HG03066 (cell line): ENCODE data around the gene REC8.
"Not testable (repeated sequence)": the region's sequence is repeated elsewhere in the genome, so short reads cannot be mapped to it uniquely, and the experiment has no call there.

ENCODE experiments used
- ATAC-seq: cut with Tn5 transposase; IDR thresholded peaks from one replicate; pipeline ENCODE4 v1.9.1; 2021; ENCODE audit warnings: low read depth; ENCODE audit not compliant: unreplicated experiment

The REC8 gene

DNA sequence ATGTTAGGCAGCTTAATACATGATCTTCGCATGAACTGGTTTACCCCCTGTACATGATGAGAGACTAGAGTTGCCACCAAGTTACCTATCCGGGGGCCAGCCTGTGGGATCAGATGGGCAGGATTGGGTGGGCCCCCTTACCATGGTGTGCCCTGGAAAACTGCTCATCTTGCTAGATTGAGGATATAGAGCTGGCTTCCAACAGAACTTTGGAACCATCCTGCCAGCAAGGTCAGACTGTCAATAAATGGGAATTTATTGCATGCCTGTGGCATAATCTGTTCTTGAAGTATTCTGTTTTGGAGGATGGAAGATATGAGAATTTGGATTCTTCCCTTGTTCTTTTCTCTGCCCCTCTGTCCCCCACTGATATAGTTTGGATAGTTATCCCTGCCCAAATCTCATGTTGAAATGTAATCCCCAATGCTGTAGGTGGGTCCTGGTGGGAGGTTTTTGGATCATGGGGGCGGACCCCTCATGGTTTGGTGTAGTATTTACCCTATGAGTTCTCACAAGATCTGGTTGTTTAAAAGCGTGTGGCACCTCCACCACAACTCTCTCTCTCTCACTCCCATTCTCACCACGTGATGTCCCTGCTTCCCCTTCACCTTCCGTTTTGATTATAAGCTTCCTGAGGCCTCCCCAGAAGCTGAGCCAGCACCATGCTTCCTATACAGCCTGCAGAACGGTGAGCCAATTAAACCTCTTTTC is 27.1 kb downstream of the REC8 start:
- no peak for ATAC-seq

DNA sequence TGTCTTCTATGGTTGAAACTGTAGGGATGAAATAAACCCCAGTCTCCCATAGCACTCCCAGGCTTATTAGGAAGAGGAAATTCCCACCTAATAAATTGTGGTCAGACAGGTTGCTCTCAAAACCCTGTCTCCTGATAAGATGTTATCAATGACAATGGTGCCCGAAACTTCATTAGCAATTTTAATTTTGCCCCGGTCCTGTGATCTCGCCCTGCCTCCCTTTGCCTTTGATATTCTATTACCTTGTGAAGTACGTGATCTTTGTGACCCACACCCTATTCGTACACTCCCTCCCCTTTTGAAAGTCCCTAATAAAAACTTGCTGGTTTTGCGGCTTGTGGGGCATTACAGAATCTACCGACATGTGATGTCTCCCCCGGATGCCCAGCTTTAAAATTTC is 30.7 kb downstream of the REC8 start:
- not testable (repeated sequence) for ATAC-seq

DNA sequence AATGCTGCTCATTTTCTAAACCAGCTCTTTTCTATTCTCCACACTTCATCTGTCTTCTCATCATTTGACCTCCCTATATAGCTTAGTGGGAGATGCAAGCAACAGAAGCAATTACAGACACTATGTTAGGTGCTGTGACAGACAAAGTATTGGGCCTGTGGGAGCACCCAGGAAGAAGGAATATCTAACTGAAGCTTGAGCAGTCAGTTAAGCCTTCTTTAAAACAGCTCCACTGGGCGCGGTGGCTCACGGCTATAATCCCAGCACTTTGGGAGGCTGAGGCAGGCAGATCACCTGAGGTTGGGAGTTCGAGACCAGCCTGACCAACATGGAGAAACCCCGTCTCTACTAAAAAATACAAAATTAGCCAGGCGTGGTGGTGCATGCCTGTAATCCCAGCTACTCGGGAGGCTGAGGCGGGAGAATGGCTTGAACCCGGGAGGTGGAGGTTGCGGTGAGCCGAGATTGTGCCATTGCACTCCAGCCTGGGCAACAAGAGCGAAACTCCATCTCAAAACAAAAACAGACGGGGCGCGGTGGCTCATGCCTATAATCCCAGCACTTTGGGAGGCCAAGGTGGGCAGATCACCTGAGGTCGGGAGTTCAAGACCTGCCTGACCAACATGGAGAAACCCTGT is 31.5 kb downstream of the REC8 start:
- ATAC-seq: not testable (repeated sequence)

DNA sequence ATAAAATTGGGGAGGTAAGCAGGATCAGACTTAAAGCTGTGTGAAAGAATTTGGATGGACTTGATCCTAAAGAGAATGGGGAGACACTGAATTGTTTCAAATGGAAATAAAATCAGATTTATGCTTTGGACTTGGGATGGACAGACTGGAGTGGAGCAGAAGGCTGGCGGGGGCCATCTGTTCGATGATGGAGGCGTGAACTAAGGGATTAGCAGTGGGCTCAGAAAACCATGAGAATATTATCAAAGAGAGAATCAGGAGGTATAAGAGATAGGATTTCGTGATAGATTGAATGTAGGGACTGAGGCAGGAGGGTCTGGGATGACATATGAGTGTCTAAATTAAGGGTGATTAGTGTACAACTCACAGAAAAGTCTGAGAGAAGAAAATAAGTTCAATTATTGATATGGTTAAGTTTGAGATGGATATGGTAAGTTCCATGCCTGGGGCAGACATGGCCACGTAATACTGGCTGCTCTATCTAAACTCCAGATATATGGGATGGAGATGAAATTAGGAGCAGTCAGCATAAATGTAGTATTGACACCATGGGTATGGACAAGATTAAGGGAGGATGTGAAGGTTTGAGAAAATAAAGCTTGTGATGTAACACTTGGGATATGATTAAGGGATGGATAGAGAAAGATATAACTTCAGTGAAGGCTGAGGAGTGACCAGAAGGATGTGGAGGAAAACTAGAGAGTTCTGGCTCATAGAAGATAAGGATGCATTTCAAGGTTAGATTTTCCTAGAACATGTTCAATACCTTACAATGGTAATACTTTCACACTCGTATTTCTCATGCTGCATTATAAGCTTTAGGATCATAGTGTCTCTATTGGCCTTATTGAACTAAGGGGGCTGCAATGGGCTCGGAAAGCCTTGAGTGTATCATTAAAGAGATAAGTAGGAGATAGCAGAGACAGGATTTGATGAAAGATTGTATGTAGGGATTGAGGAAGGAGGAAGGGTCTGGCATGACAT is 32.6 kb downstream of the REC8 start:
- no peak for ATAC-seq

DNA sequence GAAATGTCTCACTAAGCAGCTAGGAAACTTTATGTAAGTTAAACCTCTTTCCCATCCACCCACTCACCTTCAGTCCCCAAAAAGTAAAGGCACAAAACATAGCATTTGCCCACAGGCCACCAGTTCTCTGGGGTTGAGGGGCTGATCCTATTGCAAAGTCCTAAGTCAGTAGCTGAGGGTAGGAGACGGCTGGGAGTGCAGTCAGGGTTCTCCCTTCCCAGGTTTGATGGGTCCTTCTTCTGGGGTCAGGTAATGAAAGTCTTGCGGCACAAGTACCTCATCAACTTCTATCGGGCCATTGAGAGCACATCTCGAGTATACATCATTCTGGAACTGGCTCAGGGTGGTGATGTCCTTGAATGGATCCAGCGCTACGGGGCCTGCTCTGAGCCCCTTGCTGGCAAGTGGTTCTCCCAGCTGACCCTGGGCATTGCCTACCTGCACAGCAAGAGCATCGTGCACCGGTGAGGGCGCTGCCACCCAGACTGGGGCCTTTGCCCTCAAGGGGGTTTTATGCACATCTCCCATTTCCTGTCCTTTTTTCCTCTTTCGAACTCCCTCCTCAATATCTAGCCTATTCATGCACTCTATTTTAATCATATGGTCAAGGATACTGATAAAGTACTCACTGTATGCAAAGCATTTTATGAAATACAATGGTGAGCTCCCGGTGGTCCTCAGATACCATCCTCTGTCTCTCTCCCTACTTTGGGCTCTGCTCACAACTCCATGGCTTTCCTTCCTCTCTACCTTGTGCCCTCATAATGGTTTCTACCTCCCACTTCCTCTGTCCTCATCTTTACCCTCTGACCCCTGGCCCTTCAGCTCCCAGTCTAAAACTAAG is 34.6 kb downstream of the REC8 start:
- no peak for ATAC-seq

DNA sequence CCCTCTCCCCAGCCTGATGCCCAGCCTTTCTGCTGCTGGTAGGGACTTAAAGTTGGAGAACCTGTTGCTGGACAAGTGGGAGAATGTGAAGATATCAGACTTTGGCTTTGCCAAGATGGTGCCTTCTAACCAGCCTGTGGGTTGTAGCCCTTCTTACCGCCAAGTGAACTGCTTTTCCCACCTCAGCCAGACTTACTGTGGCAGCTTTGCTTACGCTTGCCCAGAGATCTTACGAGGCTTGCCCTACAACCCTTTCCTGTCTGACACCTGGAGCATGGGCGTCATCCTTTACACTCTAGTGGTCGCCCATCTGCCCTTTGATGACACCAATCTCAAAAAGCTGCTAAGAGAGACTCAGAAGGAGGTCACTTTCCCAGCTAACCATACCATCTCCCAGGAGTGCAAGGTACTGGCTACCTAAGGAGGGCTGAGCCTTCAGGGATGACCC is 35.2 kb downstream of the REC8 start:
- no peak for ATAC-seq

DNA sequence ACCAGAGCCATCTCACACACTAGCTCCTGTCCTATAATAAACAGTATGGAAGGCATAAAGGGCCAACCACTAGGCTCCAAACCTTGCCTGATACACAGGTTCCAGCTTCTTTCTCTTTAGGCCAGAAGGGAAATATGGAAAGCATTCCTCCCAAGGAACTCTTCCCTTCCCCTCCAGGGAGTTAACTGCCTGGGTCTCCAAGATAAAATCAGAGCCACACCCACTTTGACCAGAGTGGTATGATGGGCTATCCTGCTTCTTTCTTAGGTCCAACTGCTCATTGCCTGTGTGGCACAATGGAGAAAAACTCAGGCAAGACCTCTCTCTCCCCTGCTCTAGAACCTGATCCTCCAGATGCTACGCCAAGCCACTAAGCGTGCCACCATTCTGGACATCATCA is 35.7 kb downstream of the REC8 start:
- ATAC-seq: no peak

DNA sequence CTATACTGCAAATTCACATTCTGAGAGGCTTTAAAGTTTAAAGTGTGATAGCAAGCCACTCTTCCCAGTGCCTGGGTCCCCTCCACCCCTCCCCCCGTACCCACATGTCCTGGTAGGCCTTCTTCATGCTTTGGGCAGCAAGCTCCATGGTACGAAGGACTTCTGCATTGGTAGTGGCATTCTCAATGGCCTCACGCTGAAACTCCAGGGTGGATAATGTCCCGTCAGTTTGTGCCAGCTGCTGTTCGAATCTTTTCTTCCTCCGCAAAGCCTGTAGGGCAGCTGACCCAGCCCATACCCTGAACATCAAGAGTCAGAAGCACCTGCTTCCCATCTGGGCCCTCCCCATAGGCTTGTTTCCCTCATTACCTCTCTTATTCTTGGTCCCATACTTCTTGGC is 39.4 kb downstream of the REC8 start:
- no peak for ATAC-seq

DNA sequence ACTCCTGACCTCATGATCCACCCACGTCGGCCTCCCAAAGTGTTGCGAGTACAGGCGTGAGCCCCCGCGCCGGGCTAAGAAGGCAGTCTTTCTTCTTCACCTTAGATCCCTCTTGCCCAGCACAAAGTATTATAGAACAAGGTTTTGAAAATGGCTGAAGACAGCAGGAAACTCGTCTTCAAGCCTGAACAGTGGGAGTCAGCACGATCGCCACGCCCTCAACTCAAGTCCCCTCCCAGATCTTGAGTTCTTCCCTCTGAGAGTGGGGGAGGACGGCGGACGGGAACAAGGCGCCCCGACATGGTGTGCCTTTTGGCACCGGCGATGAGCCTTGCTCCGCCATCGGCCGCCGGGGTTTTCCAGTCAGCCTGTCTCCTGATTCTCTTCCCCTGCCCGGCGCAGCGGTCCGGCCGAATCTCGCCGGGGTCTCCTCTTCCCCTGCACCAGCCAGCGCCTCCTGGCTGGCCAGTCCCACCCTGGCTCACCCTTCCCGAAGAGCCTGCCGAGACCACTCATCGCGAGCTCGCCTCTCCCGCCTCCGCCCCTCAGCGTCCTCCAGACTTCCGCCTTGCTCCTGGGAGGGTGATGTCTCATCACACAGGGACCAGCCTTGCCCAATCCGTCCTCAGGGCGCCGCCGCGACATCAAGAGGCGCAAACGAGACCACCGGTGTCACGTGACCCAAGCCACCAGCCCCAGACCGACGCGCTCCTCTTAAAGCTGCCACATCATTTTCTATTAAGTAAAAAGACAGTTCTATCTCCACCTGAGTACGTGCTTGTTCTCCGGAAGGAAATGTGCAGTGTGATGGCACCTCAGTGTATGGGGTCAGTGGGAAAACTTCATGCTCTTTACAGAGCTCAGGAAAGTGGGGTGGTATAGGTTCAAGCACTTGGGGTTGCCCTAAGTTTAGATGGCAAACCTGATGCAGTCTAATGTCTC is 41.3 kb downstream of the REC8 start, which contains the start of gene CHMP4A:
Gene CHMP4A (minus strand): TSS at position 565 of the 942 bp plus-strand sequence. CDS start 49 bp downstream, at position 516.
- ATAC-seq: peak; percentile 70

DNA sequence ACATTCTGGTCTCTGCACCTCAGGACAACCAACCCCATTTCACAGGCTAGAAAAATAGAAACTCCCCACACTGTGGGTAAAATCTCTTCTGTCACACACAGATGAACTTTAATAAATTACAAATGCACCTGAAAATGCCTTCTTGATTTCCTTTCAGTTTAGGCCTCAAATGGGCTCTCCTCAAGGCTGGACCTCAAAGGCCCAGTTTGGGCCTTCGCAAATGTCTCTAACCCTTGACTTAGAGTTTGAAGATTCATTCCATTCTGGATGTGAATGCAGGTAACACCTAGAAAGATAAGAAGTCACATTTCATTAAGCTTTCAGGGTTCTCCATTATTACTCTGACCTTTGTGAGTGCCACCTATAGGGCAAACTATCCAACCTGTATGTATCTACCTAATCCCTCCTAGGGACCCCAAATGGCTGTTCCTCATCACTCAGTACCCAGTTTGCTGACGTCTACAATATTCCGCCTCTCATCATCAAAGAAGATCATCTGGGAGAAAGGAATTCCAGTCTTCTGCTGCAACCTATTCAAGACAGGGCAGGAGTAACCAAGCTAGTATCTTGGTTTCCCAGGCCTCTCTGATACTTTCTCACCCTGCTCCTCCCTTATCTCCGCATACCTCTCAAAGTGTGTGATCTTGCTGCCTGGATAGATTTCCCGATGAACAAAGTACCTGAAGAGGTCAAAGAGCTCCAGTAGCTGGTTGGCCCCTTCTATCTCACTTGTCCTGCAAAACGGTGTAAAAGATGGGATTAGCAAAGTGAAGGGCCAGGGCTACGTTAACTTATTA is 42.2 kb downstream of the REC8 start:
- ATAC-seq: no peak

DNA sequence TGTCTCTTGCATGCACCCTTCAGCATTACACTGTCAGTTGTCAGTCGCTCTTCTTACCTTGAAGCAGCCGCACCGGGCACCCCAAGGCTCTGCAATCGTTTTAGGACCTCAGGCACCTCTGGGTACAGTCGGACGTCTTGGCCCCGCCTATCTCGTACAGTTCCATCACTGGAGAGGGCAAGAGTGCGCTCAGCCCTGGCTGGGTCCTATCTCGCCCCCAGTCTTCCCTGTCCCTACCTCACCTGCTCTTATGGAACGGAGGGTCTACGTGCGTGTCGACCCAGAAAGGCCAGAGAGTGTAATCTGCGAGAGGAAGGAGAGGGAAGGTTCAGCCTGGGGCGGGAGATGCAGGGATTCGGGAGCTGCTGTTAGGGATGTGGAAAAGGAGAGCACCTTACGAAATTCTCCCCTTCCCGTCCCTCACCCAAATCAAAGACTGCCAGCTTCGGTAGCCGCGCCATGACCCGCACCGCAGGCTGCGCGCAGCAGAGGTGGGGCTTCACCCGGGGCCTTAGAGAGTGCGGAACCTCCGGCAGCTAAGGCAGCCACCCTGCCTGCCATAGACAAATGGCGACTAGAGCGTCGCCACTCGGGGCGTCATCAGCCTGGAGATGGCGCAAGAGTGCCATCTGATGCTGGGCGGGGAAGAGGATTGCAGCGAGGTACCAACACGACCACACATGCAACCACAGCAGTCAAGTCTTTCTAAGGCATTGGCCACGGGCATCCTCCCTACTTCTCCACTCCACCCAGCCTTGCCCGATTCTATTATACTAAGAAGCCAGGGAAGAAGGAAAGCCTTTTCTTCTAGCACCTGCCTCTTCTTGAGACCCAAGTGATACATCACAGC is 43.8 kb downstream of the REC8 start, which contains the start of gene MDP1:
Gene MDP1 (minus strand): TSS at position 572 of the 850 bp plus-strand sequence. CDS start 111 bp downstream, at position 461.
- peak; percentile 61 for ATAC-seq

DNA sequence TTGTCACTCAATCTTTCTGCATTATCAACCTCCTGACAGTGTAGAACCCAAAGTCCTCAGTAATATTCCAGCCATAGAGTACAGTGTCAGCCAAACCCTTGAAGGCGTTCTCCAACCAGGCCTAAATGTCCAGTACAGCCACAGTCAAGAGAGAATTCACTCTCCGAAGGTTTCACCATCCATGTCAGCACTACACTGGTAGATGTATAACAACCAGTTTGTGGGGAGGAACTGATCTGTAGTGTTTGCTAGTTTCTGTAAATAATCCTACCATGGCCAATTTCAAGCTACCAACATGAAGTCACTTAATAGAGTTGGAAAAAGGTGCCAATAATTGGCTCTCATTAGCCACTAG is 44.4 kb downstream of the REC8 start:
- ATAC-seq: no peak

DNA sequence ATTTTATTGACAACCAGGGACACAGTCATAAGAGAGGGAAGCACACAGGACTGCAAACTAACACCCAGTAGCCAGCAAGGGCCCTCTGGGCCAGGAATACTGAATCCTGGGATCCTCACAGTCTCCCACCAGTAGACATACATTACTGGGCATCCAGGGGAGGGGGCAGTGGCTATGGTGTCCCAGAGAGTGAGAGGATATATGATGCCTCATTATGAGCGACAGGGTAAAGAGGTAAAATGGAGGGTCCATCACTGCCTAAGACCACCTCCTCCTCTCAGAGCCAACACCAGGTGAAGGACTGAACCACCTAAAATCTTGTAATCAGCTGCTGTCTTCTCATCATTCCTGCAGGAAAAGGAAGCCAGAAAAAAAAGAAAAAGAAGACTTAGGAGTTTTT is 45.0 kb downstream of the REC8 start:
- ATAC-seq: not testable (repeated sequence)

DNA sequence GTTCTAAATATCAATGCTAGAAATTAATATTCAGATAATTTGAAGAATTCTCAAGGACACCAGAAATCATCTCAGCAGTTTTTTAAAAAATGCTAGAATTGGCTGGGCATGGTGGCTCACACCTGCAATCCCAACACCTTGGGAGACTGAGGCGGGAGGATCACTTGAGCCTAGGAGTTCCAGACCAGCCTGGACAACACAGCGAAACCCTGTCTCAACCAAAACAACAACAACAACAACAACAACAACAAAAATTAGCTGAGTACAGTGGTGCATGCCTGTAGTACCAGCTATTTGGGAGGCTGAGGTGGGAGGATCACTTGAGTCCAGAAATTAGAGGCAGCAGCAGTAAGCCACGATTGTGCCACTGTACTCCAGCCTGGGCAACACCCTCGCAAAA is 47.2 kb downstream of the REC8 start:
- ATAC-seq: no peak

DNA sequence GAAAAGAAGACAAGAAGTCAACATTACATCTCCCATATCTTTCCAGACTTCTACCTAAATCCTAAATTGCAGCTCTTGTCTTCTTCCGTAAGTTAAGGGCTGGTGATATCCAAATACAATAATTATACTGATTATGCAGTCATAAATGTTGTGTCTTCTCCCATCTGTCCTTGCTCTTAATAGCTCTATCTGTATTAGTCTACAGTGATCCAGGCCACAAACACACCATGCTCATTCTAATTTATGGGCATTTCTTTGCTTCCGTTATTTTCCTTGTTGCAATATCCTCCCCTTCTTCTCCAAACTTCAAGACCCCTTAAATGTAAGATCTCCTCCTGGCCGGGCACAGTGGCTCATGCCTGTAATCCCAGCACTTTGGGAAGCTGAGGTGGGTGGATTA is 47.6 kb downstream of the REC8 start:
- ATAC-seq: no peak

DNA sequence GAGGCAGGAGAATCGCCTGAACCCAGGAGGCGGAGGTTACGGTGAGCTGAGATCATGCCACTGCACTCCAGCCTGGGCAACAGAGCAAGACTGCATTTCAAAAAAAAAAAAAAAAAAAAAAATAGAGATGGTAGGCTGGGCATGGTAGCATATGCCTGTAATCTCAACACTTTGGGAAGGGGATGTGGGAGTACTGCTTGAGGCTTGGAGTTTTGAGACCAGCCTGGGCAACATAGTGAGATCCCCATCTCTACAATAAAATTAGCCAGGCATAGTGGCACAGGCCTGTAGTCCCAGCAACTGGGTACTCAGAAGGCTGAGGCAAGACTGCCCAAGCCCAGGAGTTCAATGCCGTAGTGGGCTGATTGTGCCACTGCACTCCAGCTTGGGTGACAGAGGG is 51.1 kb downstream of the REC8 start:
- ATAC-seq: not testable (repeated sequence)

DNA sequence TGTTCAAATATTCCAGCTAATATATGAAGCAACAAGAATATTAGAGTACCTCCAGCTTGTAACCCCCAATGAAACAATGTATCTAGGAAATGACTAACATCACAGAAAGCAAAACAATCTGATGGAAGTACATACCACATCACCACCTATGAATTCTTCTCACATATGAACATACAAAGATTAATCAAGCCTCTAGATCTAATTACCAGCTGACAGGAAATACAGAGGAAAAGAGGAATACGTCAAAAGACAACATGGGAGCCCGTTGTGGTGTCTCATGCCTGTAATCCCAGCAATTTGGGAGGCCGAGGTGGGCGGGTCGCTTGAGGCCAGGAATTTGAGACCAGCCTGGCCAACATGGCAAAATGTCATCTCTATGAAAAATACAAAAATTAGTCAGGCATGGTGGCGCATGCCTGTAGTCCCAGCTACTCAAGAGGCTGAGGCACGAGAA is 52.8 kb downstream of the REC8 start:
- ATAC-seq: no peak
